Activated CD8-positive, alpha-beta memory T cell treated with anti-CD3 and anti-CD28 coated beads for 4 hours (primary cell): ENCODE results near the gene HNRNPLL.
"Not testable (repeated sequence)": the region's sequence is repeated elsewhere in the genome, so short reads cannot be mapped to it uniquely, and the experiment has no call there.

Experiments used
- DNase-seq, 2 donors: peaks; one replicate each; pipeline ENCODE4 v3.0.0-alpha.2; 2020; ENCODE audit warnings: low read depth in 2 of 2

HNRNPLL gene

GRCh38 chr2:38619458-38620164 lies 16.9 kb upstream of the HNRNPLL start:
- no peak for DNase-seq

GRCh38 chr2:38617301-38617700 lies 14.6 kb upstream of the HNRNPLL start:
- DNase-seq, result no peak

GRCh38 chr2:38615237-38615636 lies 12.5 kb upstream of the HNRNPLL start:
- DNase-seq, result no peak

GRCh38 chr2:38613849-38614213 lies 11.1 kb upstream of the HNRNPLL start:
- no peak for DNase-seq

GRCh38 chr2:38613126-38613848 lies 10.6 kb upstream of the HNRNPLL start:
- no peak for DNase-seq

GRCh38 chr2:38610851-38611801 lies 8.4 kb upstream of the HNRNPLL start:
- no peak for DNase-seq

GRCh38 chr2:38609246-38609645 lies 6.5 kb upstream of the HNRNPLL start:
- not testable (repeated sequence) for DNase-seq

GRCh38 chr2:38608755-38609154 lies 6.0 kb upstream of the HNRNPLL start:
- no peak for DNase-seq

- no peak for DNase-seq
Observed at GRCh38 chr2:38605298-38605830, 2.6 kb upstream of the HNRNPLL start.

- peak; percentile 57 to 61 for DNase-seq
Observed at GRCh38 chr2:38603402-38604290, 918 bp upstream of the HNRNPLL start.

- DNase-seq, result no peak
Observed at GRCh38 chr2:38602136-38602731, 494 bp downstream of the HNRNPLL start.

GRCh38 chr2:38601463-38602135 lies 1.1 kb downstream of the HNRNPLL start:
- DNase-seq, result no peak

GRCh38 chr2:38600921-38601455 lies 1.7 kb downstream of the HNRNPLL start:
- no peak for DNase-seq

- DNase-seq, result no peak
Observed at GRCh38 chr2:38600242-38600891, 2.4 kb downstream of the HNRNPLL start.

GRCh38 chr2:38599706-38600105 lies 3.0 kb downstream of the HNRNPLL start:
- DNase-seq, result no peak

GRCh38 chr2:38598991-38599295 lies 3.8 kb downstream of the HNRNPLL start:
- no peak for DNase-seq

- no peak for DNase-seq
Observed at GRCh38 chr2:38598200-38598990, 4.3 kb downstream of the HNRNPLL start.

- DNase-seq, result no peak
Observed at GRCh38 chr2:38597115-38597514, 5.6 kb downstream of the HNRNPLL start.

- no peak for DNase-seq
Observed at GRCh38 chr2:38596229-38596628, 6.5 kb downstream of the HNRNPLL start.
